Transverse colon (tissue), 4 donors: ENCODE data around the gene AK9.

Experiments
- CTCF ChIP-seq, 5 experiments: fragments of 200-600 bp in 3 of 5; fragments of 450-650 bp in 2 of 5; sonication (generic) in 3 of 5; IDR thresholded peaks; 1 replicate in 2 of 5; 2 replicates in 3 of 5; pipeline ENCODE4 v1.5.1; 2016 to 2017; ENCODE audit warnings: antibody characterized with exemption in 5 of 5, inconsistent platforms in 3 of 5, mild to moderate bottlenecking in 2 of 5, moderate library complexity in 1 of 5
- EP300 ChIP-seq: sonication (generic); formaldehyde crosslinking; IDR thresholded peaks from one replicate; pipeline ENCODE4 v1.6.1; 2017; ENCODE audit warnings: antibody characterized with exemption, low read depth
- POLR2A ChIP-seq: fragments of 450-650 bp; IDR thresholded peaks from one replicate; pipeline ENCODE4 v1.6.1; 2016; ENCODE audit warnings: antibody characterized with exemption, mild to moderate bottlenecking, moderate library complexity
- POLR2AphosphoS5 ChIP-seq, 3 donors: sonication (generic); formaldehyde crosslinking; IDR thresholded peaks; one replicate each; pipeline ENCODE4 v1.6.1; 2016; ENCODE audit warnings: antibody characterized with exemption in 3 of 3

- TF ChIP-seq POLR2AphosphoS5 (IDR thresholded peaks at IDR 0.05) (no peak), CTCF (IDR thresholded peaks at IDR 0.05) (no peak), POLR2A (no peak), EP300 (no peak)
These were observed 110.5 kb downstream of the AK9 start for GRCh38 chr6:109580519-109580918.
